CD4-positive, CD25-positive, alpha-beta regulatory T cell (primary cell): ENCODE measurements around the gene SORCS1. TPM values are rescaled to one million over a fixed set of nuclear protein-coding genes. Genes with fewer than 3 reads are reported as not detected.

Experiments used
- ATAC-seq, 2 donors: fragments of 150-1000 bp; cut with Tn5 transposase; one replicate each; pipeline ENCODE4 v1.10.0; 2021; ENCODE audit warnings: low read depth in 2 of 2, moderate number of reproducible peaks in 2 of 2, moderate library complexity in 1 of 2
- DNase-seq, 3 donors: peaks; one replicate each; pipeline versions ENCODE4 v3.0.0 to v3.0.0-alpha.2; 2012 to 2022; ENCODE audit warnings: mixed read lengths in 1 of 3
- H3K27ac ChIP-seq: one replicate; pipeline ENCODE4 v1.7.0; 2013; ENCODE audit warnings: mild to moderate bottlenecking, low read length; ENCODE audit not compliant: insufficient read depth, poor library complexity, severe bottlenecking
- H3K27me3 ChIP-seq: one replicate; pipeline ENCODE4 v1.7.0; 2013; ENCODE audit warnings: low read length; ENCODE audit not compliant: control insufficient read depth, insufficient read depth
- H3K36me3 ChIP-seq: one replicate; pipeline ENCODE4 v1.7.0; 2013; ENCODE audit warnings: mild to moderate bottlenecking, low read length, moderate library complexity; ENCODE audit not compliant: control insufficient read depth, insufficient read depth
- H3K4me1 ChIP-seq: 2 replicates; pipeline ENCODE4 v1.7.0; 2013; ENCODE audit warnings: mild to moderate bottlenecking, low read length; ENCODE audit not compliant: insufficient read depth, control insufficient read depth, poor library complexity, severe bottlenecking
- H3K4me3 ChIP-seq: one replicate; pipeline ENCODE4 v1.7.0; 2013; ENCODE audit warnings: low read depth, mild to moderate bottlenecking, low read length, moderate library complexity
- H3K9me3 ChIP-seq, 2 experiments: 1 replicate in 1 of 2; 2 replicates in 1 of 2; pipeline ENCODE4 v1.7.0; 2013; ENCODE audit warnings: low read length in 2 of 2, mild to moderate bottlenecking in 1 of 2, moderate library complexity in 1 of 2; ENCODE audit not compliant: control insufficient read depth in 2 of 2
- H3K27ac Mint-ChIP-seq, 3 donors: one replicate each; pipeline ENCODE4 v1.8.0; 2020 to 2022; ENCODE audit warnings: mild to moderate bottlenecking in 3 of 3, mixed read lengths in 3 of 3, moderate library complexity in 2 of 3
- H3K27me3 Mint-ChIP-seq: one replicate; pipeline ENCODE4 v1.8.0; 2022; ENCODE audit warnings: mild to moderate bottlenecking, mixed read lengths
- H3K36me3 Mint-ChIP-seq: one replicate; pipeline ENCODE4 v1.8.0; 2020; ENCODE audit warnings: mixed read lengths
- H3K4me1 Mint-ChIP-seq, 4 donors: one replicate each; pipeline ENCODE4 v1.8.0; 2020 to 2022; ENCODE audit warnings: mixed read lengths in 4 of 4, mild to moderate bottlenecking in 1 of 4
- H3K4me3 Mint-ChIP-seq, 4 donors: one replicate each; pipeline ENCODE4 v1.8.0; 2020 to 2022; ENCODE audit warnings: mild to moderate bottlenecking in 4 of 4, mixed read lengths in 4 of 4, moderate library complexity in 3 of 4
- H3K9me3 Mint-ChIP-seq, 7 donors: one replicate each; pipeline ENCODE4 v1.8.0; 2020 to 2022; ENCODE audit warnings: mixed read lengths in 7 of 7, mild to moderate bottlenecking in 3 of 7, moderate library complexity in 2 of 7
- polyA plus RNA-seq, 4 donors: library from polyadenylated mRNA; unstranded; fragments of 300-500 nt; fragmentation: Illumina TruSeq; gene quantifications; one replicate each; pipeline ENCODE4 v1.2.3, GENCODE V29; 2021
- total RNA-seq: library from RNA; stranded (reverse); gene quantifications from one replicate; pipeline ENCODE4 v1.2.3, GENCODE V29; 2022

The SORCS1 gene
- total and polyA plus RNA-seq, 5 donors from 2014 or later = not detected

- H3K27me3 Mint-ChIP-seq = no peaks in the 10 kb centered on the region
These were observed 348.0 kb downstream of the SORCS1 start for GRCh38 chr10:106816318-106817085.

GRCh38 chr10:106815427-106816043, 349.0 kb downstream of the SORCS1 start:
- no peaks in the 10 kb centered on the region for H3K9me3 ChIP-seq
- no peaks in the 10 kb centered on the region for H3K4me1 Mint-ChIP-seq
- no peak overlapping the region for H3K27ac ChIP-seq
- no peak overlapping the region for H3K4me3 Mint-ChIP-seq
- no peak for ATAC-seq
- no peak for DNase-seq
- no peaks in the 10 kb centered on the region for H3K4me1 ChIP-seq
- no peak overlapping the region for H3K4me3 ChIP-seq
- no peaks in the 10 kb centered on the region for H3K36me3 ChIP-seq
- no peaks in the 10 kb centered on the region for H3K27me3 ChIP-seq
- H3K27me3 Mint-ChIP-seq = no peaks in the 10 kb centered on the region
- no peaks in the 10 kb centered on the region for H3K36me3 Mint-ChIP-seq
- H3K27ac Mint-ChIP-seq = no peak overlapping the region
- H3K9me3 Mint-ChIP-seq = peaks cover 0 to 7% (median 3%) of the 10 kb centered on the region in 7 donors

More at GRCh38 chr10:106816318-106817085, 348.0 kb downstream of the SORCS1 start:
- H3K9me3 Mint-ChIP-seq = peaks cover 0 to 7% (median 3%) of the 10 kb centered on the region in 7 donors
- H3K4me1 Mint-ChIP-seq = no peaks in the 10 kb centered on the region
- H3K4me3 ChIP-seq = no peak overlapping the region
- H3K9me3 ChIP-seq = no peaks in the 10 kb centered on the region
- H3K36me3 ChIP-seq = no peaks in the 10 kb centered on the region
- DNase-seq (no peak), ATAC-seq (no peak)
- no peak overlapping the region for H3K4me3 Mint-ChIP-seq
- H3K4me1 ChIP-seq = no peaks in the 10 kb centered on the region
- H3K36me3 Mint-ChIP-seq = no peaks in the 10 kb centered on the region
- H3K27ac ChIP-seq = no peak overlapping the region
- no peaks in the 10 kb centered on the region for H3K27me3 ChIP-seq
- no peak overlapping the region for H3K27ac Mint-ChIP-seq

DNA sequence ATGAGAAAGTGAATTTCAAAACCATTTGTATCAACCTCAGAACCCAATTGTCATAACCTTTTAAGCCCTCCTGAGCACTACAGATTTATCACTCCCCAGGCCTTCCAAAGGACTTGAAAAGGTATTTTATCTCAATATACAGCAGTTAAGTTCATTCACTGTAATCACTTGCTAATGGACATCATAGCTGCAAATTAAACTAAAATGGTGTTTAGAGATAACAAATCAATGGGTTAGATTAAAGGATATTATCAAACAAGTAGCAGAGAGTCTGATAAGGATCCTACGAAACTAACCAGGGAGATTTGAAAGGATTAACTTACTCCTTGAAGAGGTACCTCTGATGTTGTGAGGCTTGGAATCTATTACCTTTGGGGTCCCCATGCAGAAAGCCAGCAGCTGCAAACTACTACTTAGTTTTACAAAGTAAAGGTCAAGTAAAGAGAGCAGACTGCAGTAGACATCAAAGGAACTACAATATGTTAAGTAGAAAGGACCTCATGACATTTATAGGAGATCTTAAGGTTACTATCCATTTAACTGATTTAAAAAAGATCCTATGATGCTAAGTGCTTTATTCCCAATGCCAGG, 359.4 kb downstream of the SORCS1 start:
- Mint-ChIP-seq H3K27me3 (no peaks in the 10 kb centered on the region), H3K4me1 (no peaks in the 10 kb centered on the region), H3K36me3 (no peaks in the 10 kb centered on the region), H3K4me3 (no peak overlapping the region), H3K27ac (no peak overlapping the region), H3K9me3 (peaks cover 3 to 17% (median 7%) of the 10 kb centered on the region in 7 donors)
- H3K27ac ChIP-seq = no peak overlapping the region
- no peak for ATAC-seq
- peaks cover 3 to 8% of the 10 kb centered on the region in 2 experiments for H3K9me3 ChIP-seq
- H3K27me3 ChIP-seq = no peaks in the 10 kb centered on the region
- H3K4me3 ChIP-seq = no peak overlapping the region
- H3K4me1 ChIP-seq = no peaks in the 10 kb centered on the region
- H3K36me3 ChIP-seq = no peaks in the 10 kb centered on the region
- DNase-seq = no peak

DNA sequence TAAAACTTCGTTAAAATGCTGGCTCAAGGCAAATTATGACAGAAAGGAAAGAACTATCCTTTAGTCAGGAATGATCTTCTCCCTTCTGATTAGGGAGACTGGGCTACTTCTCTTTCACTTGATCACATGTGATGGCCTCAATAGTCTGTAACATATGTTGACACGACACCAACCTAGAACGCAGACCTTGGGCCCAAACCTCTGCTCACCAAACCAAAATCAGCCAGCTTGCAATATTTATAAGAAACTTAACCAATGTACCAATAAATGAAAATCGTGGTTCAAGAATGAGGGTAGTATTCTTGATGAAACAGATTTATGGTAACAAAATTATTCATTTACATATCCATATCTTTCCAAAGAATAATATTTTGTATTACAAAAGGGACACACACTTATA, 361.6 kb downstream of the SORCS1 start:
- no peak for DNase-seq
- Histone ChIP-seq H3K9me3 (peaks cover 2 to 8% of the 10 kb centered on the region in 2 experiments), H3K4me1 (no peaks in the 10 kb centered on the region), H3K4me3 (no peak overlapping the region), H3K27ac (no peak overlapping the region), H3K27me3 (no peaks in the 10 kb centered on the region), H3K36me3 (no peaks in the 10 kb centered on the region)
- H3K9me3 Mint-ChIP-seq = peaks cover 3 to 26% (median 8%) of the 10 kb centered on the region in 7 donors
- H3K4me3 Mint-ChIP-seq = no peak overlapping the region
- no peak overlapping the region for H3K27ac Mint-ChIP-seq
- H3K4me1 Mint-ChIP-seq = no peaks in the 10 kb centered on the region
- H3K27me3 Mint-ChIP-seq = no peaks in the 10 kb centered on the region
- H3K36me3 Mint-ChIP-seq = no peaks in the 10 kb centered on the region
- no peak for ATAC-seq

DNA sequence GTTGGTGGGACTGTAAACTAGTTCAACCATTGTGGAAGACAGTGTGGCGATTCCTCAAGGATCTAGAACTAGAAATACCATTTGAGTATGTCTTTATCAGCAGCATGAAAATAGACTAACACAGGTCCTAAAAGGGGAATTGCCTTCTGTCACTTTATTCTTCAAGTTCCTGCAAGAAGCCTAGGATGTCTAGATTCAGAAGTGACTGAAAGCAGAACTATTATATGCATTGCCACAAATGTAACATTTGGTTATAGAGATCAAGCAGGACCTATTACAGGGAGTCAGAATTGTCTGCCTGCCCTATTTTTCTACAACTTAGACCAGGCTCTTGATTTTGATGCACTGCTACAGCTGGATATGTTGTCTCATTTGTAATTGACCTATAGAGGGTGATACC, 364.7 kb downstream of the SORCS1 start:
- Histone ChIP-seq H3K9me3 (peaks cover 2 to 11% of the 10 kb centered on the region in 2 experiments), H3K4me3 (no peak overlapping the region), H3K36me3 (no peaks in the 10 kb centered on the region), H3K27ac (no peak overlapping the region), H3K4me1 (no peaks in the 10 kb centered on the region), H3K27me3 (no peaks in the 10 kb centered on the region)
- Mint-ChIP-seq H3K4me3 (no peak overlapping the region), H3K36me3 (no peaks in the 10 kb centered on the region), H3K4me1 (peaks cover 0 to 4% (median 0%) of the 10 kb centered on the region in 4 donors), H3K27ac (no peak overlapping the region), H3K27me3 (no peaks in the 10 kb centered on the region), H3K9me3 (peaks cover 3 to 34% (median 11%) of the 10 kb centered on the region in 7 donors)
- ATAC-seq (no peak), DNase-seq (no peak)

- no peak for DNase-seq
These were observed 368.9 kb downstream of the SORCS1 start for GRCh38 chr10:106795619-106796018.

DNA sequence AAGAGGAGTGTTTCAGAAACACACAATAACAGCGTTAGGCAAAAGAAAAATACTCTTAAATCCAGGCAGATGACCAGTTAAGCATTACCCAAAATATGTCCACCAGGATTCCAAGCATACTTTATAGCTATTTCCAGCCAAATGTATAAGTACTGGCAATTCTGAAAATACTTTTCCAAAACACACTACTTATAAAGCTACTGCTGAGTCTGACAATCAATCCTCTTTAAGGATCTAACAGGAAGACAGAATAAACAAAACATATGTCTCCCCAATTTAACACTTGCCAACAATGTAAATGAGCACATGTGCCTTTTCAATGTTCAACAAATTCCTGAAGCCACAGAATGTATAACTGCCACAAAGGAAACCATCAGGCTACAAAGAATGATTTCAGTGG, 370.9 kb downstream of the SORCS1 start:
- no peak overlapping the region for H3K4me3 ChIP-seq
- H3K27me3 Mint-ChIP-seq = no peaks in the 10 kb centered on the region
- no peaks in the 10 kb centered on the region for H3K27me3 ChIP-seq
- no peak overlapping the region for H3K27ac ChIP-seq
- H3K36me3 Mint-ChIP-seq = no peaks in the 10 kb centered on the region
- peaks cover 4 to 20% (median 10%) of the 10 kb centered on the region in 7 donors for H3K9me3 Mint-ChIP-seq
- no peaks in the 10 kb centered on the region for H3K4me1 ChIP-seq
- H3K9me3 ChIP-seq = peaks cover 0 to 3% of the 10 kb centered on the region in 2 experiments
- no peaks in the 10 kb centered on the region for H3K36me3 ChIP-seq
- H3K4me3 Mint-ChIP-seq = no peak overlapping the region
- H3K27ac Mint-ChIP-seq = no peak overlapping the region
- peaks cover 0 to 4% (median 0%) of the 10 kb centered on the region in 4 donors for H3K4me1 Mint-ChIP-seq
- ATAC-seq (no peak), DNase-seq (no peak)

More at GRCh38 chr10:106795619-106796018, 368.9 kb downstream of the SORCS1 start:
- Histone ChIP-seq H3K9me3 (peaks cover 0 to 3% of the 10 kb centered on the region in 2 experiments), H3K36me3 (no peaks in the 10 kb centered on the region), H3K27me3 (no peaks in the 10 kb centered on the region), H3K4me1 (no peaks in the 10 kb centered on the region), H3K4me3 (no peak overlapping the region), H3K27ac (no peak overlapping the region)
- peaks cover 0 to 4% (median 0%) of the 10 kb centered on the region in 4 donors for H3K4me1 Mint-ChIP-seq
- no peaks in the 10 kb centered on the region for H3K36me3 Mint-ChIP-seq
- H3K9me3 Mint-ChIP-seq = peaks cover 0 to 25% (median 8%) of the 10 kb centered on the region in 7 donors
- H3K27ac Mint-ChIP-seq = no peak overlapping the region
- no peaks in the 10 kb centered on the region for H3K27me3 Mint-ChIP-seq
- H3K4me3 Mint-ChIP-seq = no peak overlapping the region
- ATAC-seq = no peak
